Dedifferentiated amniotic fluid mesenchymal stem cell (primary cell): Measurements from ENCODE around the gene CDH23.

ENCODE experiments used
- DNase-seq: peaks from one replicate; pipeline ENCODE4 v3.0.0-alpha.2; 2016; ENCODE audit errors: extremely low spot score

The CDH23 gene

GRCh38 chr10:71815515-71816130 is 418.9 kb downstream of the CDH23 start:
- DNase-seq = no peak

DNA sequence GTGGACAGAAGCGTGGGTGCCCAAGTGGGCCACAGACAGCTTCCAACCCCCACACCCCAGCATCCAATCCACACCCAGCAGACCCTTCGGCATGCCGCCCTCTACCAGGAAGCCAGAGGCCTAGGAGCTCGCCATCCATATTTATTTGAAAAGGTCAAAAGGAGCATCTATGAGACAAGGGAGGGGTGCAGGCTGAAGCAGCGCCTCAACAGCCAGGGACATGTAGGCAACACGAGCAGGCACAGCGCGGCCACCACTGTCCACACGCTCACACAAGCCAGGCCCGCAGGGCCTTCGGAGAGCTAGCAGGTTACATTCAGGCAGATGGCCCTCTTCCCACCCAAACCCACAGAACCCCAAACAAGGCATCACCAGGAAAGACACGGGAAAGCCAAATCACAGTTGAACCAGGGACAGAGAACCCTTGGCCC is 419.7 kb downstream of the CDH23 start:
- DNase-seq = no peak

DNA sequence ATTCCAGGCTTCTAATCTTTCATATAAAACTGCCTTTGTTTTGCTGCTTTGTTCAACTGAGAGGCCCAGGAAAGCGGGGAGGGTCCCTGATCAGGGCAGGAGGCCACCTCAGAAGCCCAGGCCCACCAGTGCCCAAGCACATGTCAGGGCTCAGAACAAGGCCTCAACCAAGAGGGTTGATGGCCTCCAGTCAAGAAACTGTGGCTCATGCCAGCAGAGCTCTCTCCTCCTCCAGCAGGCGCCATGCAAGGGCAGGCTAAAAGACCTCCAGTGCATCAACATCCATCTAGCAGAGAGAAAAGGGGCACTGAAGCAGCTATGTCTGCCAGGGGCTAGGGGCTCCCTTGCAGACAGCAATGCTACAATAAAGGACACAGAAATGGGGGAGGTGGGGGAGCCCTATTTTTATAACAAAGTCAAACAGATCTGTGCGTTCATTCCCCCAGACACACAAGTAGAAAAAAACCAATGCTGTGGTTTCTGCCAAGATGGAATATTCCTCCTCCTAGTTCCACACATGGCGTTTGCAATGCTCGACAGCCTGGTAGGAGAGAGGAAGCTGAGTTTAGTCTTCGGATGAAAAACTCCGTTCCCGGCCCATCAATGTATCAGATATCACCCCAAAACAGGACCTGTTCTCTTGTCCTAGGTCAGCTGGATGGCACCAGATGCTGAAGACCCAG is 420.4 kb downstream of the CDH23 start:
- no peak for DNase-seq

GRCh38 chr10:71817831-71818655 is 421.3 kb downstream of the CDH23 start:
- DNase-seq = no peak

GRCh38 chr10:71818674-71819260 is 422.0 kb downstream of the CDH23 start:
- DNase-seq = no peak

DNA sequence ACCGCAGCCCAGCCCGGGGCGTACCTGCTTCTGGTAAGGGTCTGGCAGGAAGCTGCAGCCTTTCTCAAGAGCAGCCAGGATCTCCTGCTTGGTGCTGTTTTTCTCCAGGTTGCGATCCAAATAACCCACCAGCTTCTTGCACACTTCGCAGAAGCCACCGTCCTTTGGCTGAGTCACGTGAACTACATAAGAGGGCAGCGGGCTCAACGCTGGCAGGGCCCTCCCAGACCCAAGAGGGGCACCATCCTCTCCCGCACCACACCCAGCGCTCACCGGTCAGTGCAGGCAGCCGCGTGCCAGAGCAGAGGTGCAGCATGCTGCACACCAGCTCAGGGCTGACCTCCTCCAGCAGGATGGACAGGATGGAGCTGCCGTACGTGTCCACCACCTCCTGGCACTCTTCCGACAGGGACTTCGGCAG is 422.7 kb downstream of the CDH23 start:
- DNase-seq = no peak

DNA sequence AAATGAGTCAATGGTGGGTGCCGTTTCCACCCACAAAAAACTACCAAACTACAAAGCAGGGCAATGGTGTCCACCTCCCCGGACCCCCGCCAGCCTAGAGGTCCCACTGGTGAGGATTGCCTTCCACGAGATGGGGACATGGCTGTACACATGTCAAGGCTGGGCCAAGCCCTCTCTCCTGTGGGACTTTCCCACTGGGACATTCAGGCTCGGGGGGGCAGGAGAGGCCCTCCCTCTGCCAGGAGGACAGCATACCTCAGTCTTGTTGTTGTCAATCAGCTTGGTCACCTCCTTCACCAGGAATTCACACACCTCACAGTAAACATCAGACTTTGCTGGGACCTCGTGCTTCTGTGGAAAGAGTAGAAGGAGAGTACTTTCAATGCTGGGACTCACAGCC is 423.3 kb downstream of the CDH23 start:
- DNase-seq = no peak

DNA sequence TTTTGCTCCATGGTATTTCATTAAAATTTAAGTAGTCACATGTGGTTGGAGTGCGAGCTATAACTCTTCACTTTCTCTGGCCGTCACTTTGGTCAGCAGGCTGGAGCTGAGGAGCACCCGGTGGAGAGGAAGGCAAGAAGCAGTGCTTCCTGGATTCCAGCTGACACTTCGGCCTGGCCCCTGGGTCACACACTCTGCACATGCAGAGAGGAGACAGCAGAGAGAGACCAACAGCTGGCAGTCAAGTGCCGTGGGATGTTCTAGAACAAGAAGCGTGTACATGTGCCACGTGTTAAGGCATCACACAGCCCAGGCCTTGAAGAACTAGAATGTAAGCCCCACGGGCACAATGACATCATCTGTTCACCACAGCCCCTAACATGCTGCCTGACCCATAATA is 424.2 kb downstream of the CDH23 start:
- DNase-seq = no peak

DNA sequence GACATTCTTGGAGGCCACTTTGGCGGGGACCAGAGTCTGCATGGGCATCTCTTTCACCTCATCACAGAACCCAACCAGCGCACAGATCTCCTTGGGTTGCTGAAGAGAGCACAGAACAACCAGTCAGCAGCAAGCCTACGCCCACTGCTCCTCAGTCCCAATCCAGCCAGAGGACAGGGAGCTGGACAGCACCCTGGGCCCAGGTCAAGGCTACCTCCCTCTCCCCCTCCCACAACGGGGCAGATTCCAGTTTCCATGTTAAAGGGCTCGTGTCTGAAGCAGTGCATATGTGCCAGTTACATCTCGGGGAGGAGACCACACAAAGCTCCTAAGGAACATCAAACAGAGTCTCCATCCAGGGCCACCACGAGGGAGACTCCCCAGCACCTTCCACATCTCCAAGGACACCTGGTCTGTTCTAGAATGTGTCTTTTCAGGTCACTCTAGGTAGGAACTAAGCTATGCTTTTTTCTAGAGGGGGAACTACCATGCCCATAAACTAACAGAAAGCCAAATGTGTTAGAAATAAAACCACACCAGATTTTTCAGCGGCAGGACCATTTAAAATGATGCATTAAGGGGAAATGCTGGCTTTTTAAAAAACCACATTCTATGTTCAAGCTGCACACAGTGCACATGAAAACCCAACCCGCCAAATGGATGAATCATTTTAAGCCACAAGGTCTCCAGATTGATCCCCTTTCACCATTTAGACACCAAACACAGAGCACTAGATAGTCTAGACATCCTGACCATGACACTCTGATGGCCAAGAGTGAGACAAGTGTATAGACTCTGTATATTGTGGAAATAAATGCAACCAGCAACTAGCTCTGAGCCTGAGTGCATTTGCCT is 425.4 kb downstream of the CDH23 start:
- no peak for DNase-seq

DNA sequence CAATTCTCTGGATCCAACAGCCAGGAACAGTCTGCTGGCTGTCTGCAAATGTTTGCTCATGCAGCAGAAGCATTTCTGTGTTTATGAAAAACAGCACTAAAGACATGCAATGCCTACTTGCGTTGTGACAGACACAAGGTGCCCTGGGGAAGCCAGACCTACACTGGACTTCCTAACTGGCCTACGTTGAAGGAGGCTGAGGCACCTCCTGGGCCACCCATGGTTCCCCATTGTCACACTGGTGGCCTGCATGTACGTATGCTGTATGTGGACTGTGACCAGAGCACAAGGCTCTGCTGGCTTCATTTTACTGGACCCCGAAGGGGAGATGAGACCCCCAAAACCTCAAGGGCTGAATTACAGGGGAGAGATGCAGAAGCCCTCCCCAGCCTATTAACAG is 426.6 kb downstream of the CDH23 start:
- no peak for DNase-seq

DNA sequence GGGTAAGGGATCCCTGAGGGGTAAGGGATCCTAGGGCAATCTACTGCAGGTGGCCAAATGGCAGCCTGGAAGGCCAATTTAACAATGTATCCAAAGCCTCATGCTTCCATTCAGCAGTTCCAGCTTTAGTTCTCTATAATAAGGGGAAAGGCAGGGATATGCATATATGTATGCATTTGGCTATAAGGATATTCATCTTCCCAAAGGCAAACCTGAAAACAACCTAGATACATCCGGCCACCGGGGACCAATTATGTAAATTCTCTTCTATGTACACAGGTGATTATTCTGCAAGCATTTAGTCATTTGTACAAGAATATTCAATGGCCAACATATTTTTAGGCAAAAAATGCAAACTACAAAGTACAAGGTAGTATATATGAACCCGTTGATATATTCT is 427.6 kb downstream of the CDH23 start:
- DNase-seq = no peak

DNA sequence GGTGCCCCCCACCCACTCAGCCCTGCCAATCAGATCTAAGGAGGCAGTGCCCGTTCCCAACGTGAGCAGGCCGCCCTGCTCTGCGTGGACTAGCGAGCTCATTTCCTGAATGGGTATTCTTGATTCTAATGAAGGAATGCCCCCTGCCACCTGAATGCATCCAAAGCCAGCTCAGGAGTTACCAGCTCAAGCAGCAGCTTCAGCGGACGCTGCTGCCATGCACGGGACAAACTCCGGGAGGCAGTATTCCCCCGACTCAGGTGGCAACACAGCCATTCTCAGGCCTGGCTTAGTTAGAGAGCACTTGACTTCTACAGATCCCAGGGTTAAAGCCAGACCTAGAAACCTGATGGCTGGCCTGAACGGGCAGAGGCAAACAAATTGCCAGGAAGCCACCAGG is 428.5 kb downstream of the CDH23 start:
- no peak for DNase-seq

- no peak for DNase-seq
Observed at GRCh38 chr10:71827852-71828251, 431.1 kb downstream of the CDH23 start.

- no peak for DNase-seq
Observed at GRCh38 chr10:71828702-71829101, 432.0 kb downstream of the CDH23 start.

GRCh38 chr10:71829171-71829570 is 432.5 kb downstream of the CDH23 start:
- DNase-seq = no peak

- no peak for DNase-seq
Observed at GRCh38 chr10:71829896-71830295, 433.2 kb downstream of the CDH23 start.

DNA sequence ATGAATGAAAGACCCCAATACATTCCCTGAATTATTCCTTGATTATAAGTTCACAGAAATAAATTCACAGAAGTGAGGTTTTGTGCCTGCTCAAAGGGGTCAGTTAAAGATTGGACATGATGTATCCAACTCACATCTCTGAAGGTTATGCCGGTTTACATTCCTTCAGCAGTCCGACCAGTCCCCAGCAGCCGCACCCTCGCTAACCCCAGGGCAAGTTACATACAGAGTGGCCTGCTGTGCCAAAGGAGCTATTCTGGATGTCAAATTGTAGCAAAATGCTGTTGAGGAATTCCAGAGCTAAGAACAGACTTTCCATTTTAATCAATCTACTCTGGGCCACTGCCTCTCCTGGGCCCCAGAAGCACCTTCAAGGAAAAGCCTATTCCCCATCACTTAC is 434.0 kb downstream of the CDH23 start:
- DNase-seq = no peak

GRCh38 chr10:71831646-71832552 is 435.2 kb downstream of the CDH23 start:
- DNase-seq = no peak

- no peak for DNase-seq
Observed at GRCh38 chr10:71832967-71833366, 436.2 kb downstream of the CDH23 start.
